Measurements from ENCODE around the gene R3HCC1L.

R3HCC1L gene

DNA sequence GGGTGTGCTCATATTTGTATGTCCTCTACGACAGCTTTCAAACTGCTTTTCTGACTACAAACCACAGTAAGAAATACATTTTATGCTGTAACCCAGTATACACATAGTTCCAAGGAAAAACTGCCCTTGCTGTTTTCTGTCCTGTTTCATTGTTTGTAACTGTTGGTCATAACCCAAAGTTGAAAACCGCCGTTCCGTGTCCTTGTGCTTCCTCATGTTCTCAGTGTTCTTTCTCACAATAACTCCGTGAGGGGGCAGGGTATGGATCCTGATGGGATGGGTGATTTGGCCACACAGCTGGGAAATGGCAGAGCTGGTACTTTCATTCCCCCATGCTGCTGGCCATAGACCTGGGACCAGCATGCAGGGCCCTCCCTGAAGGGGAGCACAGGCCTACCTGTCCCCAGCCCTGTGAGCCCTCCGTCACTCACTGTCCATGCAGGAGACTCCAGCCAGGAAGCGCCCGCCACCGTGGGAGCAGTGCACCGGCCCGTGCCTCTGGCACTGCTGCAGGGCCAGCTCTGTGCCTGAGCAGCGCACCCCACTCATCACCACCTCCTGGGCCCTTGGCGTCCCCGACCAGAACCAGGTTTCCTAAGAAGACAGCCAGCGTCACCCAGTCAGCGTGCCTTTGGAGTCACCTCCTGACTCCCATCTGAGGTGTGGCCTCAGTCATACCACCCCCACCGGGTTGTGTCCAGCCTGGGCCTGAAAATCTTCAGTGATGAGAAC, 120.9 kb downstream of the R3HCC1L start:
- TF ChIP-seq MAX (IDR thresholded peaks at IDR 0.05) (no peak), FOXM1 (IDR thresholded peaks at IDR 0.05; ENCODE audit: borderline replicate concordance, low read depth) (no peak), NFIC (IDR thresholded peaks at IDR 0.05) (no peak), RAD21 (IDR thresholded peaks at IDR 0.05; ENCODE audit: low read depth) (no peak), TCF12 (IDR thresholded peaks at IDR 0.05; ENCODE audit: low read depth) (no peak), EP300 (IDR thresholded peaks at IDR 0.05; ENCODE audit: borderline replicate concordance) (no peak), TAF1 (IDR thresholded peaks at IDR 0.05; ENCODE audit: low read depth) (no peak), CREB1 (IDR thresholded peaks at IDR 0.05; ENCODE audit: low read depth) (no peak), TEAD4 (IDR thresholded peaks at IDR 0.05) (no peak), ZBTB7A (IDR thresholded peaks at IDR 0.05; ENCODE audit: low read depth) (no peak), YY1 (IDR thresholded peaks at IDR 0.05; ENCODE audit: low read depth) (no peak), CEBPB (IDR thresholded peaks at IDR 0.05) (no peak), REST (IDR thresholded peaks at IDR 0.05; ENCODE audit: low read depth) (no peak), EGR1 (IDR thresholded peaks at IDR 0.05) (no peak)
- TF ChIP-seq, protein P1, sequence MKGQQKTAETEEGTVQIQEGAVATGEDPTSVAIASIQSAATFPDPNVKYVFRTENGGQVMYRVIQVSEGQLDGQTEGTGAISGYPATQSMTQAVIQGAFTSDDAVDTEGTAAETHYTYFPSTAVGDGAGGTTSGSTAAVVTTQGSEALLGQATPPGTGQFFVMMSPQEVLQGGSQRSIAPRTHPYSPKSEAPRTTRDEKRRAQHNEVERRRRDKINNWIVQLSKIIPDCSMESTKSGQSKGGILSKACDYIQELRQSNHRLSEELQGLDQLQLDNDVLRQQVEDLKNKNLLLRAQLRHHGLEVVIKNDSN (IDR thresholded peaks at IDR 0.05): no peak

DNA sequence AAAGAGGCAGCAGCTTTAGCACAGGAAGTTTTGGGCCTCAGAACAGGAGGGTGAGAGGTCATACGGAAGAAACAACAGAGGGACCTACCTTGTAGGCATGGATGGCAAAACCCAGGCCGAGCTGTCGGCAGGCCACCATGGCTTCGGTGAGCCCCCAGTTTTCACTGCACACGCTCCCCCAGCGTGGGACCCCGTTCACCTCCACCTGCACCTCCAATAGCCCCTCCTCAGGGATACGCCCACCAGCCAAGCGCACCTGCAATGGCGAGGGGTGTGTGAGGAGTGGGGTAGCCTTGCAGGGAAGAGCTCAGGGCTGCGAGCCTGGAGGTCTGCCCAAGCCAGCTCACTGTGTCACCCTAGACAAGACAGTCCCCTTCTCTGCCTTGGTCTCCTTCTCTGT, 122.2 kb downstream of the R3HCC1L start:
- no peak for TF ChIP-seq REST (IDR thresholded peaks at IDR 0.05; ENCODE audit: low read depth)

DNA sequence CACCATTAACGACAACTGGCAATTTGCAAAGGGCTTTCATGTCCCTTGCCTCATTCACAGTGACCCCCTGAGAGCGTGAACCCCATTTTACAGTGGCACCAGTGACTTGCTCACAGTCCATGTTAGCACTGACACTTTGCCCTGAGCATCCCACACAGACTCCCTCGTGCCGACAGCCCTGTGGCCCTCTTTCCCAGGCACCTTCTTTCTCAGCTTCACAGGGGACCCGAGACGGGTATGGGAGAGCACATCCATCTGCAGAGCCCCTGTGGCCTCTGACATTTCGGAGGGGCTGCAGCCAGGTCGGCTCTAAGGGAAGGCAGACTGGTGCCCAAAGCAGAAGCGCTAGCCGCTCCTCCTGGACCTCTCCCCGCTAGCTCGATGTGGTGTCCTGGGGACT, 122.7 kb downstream of the R3HCC1L start:
- no peak for TF ChIP-seq REST (IDR thresholded peaks at IDR 0.05; ENCODE audit: low read depth)
- TF ChIP-seq RAD21 (IDR thresholded peaks at IDR 0.05; ENCODE audit: low read depth): no peak
- TF ChIP-seq CREB1 (IDR thresholded peaks at IDR 0.05; ENCODE audit: low read depth): no peak
- TF ChIP-seq, protein P1 (IDR thresholded peaks at IDR 0.05): no peak
- TF ChIP-seq EGR1 (IDR thresholded peaks at IDR 0.05): no peak
- TF ChIP-seq FOXM1 (IDR thresholded peaks at IDR 0.05; ENCODE audit: borderline replicate concordance, low read depth): no peak
- TF ChIP-seq CEBPB (IDR thresholded peaks at IDR 0.05): no peak
- no peak for TF ChIP-seq EP300 (IDR thresholded peaks at IDR 0.05; ENCODE audit: borderline replicate concordance)
- TF ChIP-seq TCF12 (IDR thresholded peaks at IDR 0.05; ENCODE audit: low read depth): no peak
- TF ChIP-seq ZBTB7A (IDR thresholded peaks at IDR 0.05; ENCODE audit: low read depth): no peak
- TF ChIP-seq NFIC (IDR thresholded peaks at IDR 0.05): no peak
- TF ChIP-seq TEAD4 (IDR thresholded peaks at IDR 0.05): no peak

DNA sequence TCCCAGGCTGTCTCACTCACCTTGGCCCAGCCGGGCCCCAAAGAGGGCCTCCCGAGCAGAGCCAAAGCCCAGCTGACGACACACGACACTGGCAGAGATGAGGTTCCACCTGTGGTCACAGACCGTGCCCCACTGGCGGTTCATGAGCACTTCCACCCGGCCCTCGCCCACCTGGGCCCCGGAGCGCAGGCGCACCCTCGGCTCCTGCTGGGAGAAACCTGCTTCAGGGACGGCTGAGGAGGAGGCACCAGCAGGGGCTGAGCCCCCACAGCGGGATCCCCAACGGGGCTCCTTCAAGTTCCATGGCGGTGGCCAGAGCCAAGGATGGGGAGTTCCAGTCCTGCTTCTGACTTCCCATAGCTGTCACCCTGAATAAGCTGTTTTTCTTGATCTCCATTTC, 123.5 kb downstream of the R3HCC1L start:
- TF ChIP-seq CEBPB (IDR thresholded peaks at IDR 0.05) (no peak), ZBTB7A (IDR thresholded peaks at IDR 0.05; ENCODE audit: low read depth) (no peak), EP300 (IDR thresholded peaks at IDR 0.05; ENCODE audit: borderline replicate concordance) (no peak), NFIC (IDR thresholded peaks at IDR 0.05) (no peak), REST (IDR thresholded peaks at IDR 0.05; ENCODE audit: low read depth) (no peak), TAF1 (IDR thresholded peaks at IDR 0.05; ENCODE audit: low read depth) (no peak)
